ENCODE results near the gene TRAF3IP3. TPM values are rescaled to one million over a fixed set of nuclear protein-coding genes. Genes with fewer than 3 reads are reported as not detected.

Gene TRAF3IP3
- total and polyA plus RNA-seq, 12 donors, result 0.45 to 8.0 (median 0.77) TPM

DNA sequence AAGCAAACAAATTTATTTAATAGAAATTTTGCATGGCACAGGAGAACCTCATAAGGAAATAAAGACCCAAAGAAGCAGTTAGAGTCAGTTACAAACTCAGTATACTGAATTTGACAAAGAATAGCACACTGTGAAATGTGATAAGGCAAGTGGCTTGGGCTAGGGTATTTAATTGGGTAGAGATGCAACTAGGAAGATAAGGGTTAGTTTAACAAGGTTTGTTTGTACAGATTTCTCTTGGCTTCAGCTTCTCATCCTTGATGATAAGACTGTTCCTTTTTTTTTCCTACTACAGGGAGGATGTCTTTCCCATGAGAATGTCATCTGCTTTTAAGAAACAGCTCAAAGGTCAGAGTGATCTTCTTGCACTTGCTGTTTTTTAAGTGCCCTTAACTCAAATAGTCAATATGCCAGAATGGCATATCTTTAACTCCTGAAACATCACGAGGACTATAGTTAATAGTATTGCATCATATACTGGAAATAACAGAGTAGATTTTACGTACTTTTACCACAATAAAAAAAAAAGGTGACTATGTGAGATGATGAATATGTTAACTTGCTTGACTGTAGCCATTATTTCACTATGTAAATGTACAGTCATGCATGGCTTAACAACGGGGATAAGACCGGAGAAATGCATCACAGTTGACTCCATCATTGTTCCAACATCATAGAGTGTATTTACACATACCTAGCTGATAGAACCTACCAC is 9.2 kb upstream of the TRAF3IP3 start:
- ATAC-seq (no peak), DNase-seq (no peak)
- H3K27ac ChIP-seq, result peak overlapping the region in 5 of 10 donors; percentile 3 to 53 (median 27)
- WGBS, 2 donors, result 62 to 64% methylated on average over 4 of the region's 4 CpGs
- H3K4me3 ChIP-seq, result no peak overlapping the region
- H3K36me3 ChIP-seq, result no peaks in the 10 kb centered on the region
- no peaks in the 10 kb centered on the region for H3K9me3 ChIP-seq
- TF ChIP-seq CTCF (IDR thresholded peaks at IDR 0.05), result no peak
- peaks cover 5 to 51% (median 41%) of the 10 kb centered on the region in 9 donors for H3K4me1 ChIP-seq
- no peaks in the 10 kb centered on the region for H3K27me3 ChIP-seq
- intact Hi-C loops (cut with DNase I), result loop anchor here (2.0 to 10.0 kb wide), 15 partner anchors 39 to 172 kb away; no protein-coding TSS in a partner anchor

DNA sequence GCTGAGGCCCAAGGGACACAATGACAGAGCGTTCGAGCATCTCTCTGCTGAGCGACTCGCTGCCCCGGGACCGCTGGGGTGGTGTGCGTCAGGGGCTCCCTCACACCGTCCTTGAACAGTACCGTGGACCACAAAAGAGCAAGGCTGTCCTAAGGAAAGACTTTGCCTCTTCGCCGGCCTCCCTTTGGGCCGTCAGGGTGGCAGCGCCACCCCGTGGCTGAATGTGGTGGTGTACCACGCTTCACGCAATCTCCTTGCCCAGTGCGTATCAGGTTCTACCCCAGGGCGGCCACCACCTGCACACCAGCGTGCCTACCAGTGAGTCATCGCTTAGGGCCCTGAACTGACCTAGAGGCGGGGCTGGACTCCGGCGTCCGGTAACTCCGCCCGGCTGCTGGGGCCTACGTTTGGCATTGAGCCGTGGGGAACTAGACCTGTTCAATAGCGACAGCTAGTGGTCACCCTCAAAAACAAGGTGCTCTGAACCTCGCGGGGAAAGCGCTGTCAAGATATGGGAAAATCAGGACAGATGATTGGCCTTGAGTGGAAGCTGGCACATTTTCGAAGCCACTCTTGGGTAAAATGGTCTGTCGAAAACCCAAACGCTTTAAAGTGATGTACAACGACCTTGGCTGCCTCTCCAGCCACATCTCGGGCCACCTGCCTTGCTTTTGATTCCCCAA is 8.1 kb upstream of the TRAF3IP3 start:
- DNase-seq (peak; percentile 87 to 91), ATAC-seq (peak; percentile 95 to 99 (median 98))
- 12 to 14% methylated on average over 37 of the region's 37 CpGs for WGBS, 2 donors
- Histone ChIP-seq H3K4me3 (peak overlapping the region in 7 of 10 donors; percentile 15 to 44 (median 41)), H3K4me1 (peaks cover under 1 to 49% (median 30%) of the 10 kb centered on the region in 9 donors), H3K9me3 (no peaks in the 10 kb centered on the region), H3K36me3 (no peaks in the 10 kb centered on the region), H3K27ac (peak overlapping the region in 9 of 10 donors; percentile 46 to 69 (median 55)), H3K27me3 (no peaks in the 10 kb centered on the region)
- peak; percentile 77 to 96 (median 92) for TF ChIP-seq CTCF (IDR thresholded peaks at IDR 0.05)
- intact Hi-C loops (cut with DNase I), result loop anchor here (2.0 to 10.0 kb wide), 17 partner anchors 40 to 173 kb away; no protein-coding TSS in a partner anchor

- no peaks in the 10 kb centered on the region for H3K9me3 ChIP-seq
- H3K36me3 ChIP-seq, result no peaks in the 10 kb centered on the region
- peaks cover 0 to 40% (median 21%) of the 10 kb centered on the region in 9 donors for H3K4me1 ChIP-seq
- no peaks in the 10 kb centered on the region for H3K27me3 ChIP-seq
- WGBS, 2 donors, result 69 to 73% methylated on average over 4 of the region's 4 CpGs
- ATAC-seq (no peak), DNase-seq (no peak)
- peak overlapping the region in 1 of 10 donors; percentile 69 for H3K27ac ChIP-seq
- no peak for TF ChIP-seq CTCF (IDR thresholded peaks at IDR 0.05)
- no peak overlapping the region for H3K4me3 ChIP-seq
- intact Hi-C loops (cut with DNase I), result loop anchor here (2.0 to 10.0 kb wide), 16 partner anchors 41 to 174 kb away; no protein-coding TSS in a partner anchor
Observed at GRCh38 chr1:209748620-209749019, 7.2 kb upstream of the TRAF3IP3 start.

DNA sequence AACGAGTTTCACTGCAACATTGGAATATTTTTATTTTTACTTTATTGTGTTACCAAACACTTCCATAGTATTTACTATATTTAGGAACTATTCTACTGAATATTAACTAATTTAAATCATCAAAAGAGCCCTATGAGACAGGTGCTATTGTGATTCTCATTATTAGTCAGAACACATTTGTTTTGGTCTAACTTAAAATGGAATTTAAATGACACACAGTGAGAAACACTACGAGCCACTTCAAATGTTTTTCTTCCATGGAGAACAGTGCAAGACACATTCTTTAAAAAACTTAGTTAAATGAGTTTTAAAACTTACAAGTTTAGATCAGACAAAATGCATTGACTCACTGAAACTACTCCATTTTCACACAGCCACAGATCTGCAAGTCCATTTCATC is 6.6 kb upstream of the TRAF3IP3 start:
- TF ChIP-seq CTCF (IDR thresholded peaks at IDR 0.05), result no peak
- DNase-seq (no peak), ATAC-seq (no peak)
- Histone ChIP-seq H3K9me3 (no peaks in the 10 kb centered on the region), H3K27me3 (no peaks in the 10 kb centered on the region), H3K27ac (no peak overlapping the region), H3K4me3 (no peak overlapping the region), H3K4me1 (peaks cover 0 to 40% (median 20%) of the 10 kb centered on the region in 9 donors), H3K36me3 (no peaks in the 10 kb centered on the region)
- whole genome bisulfite sequencing, 2 donors, result 71 to 76% methylated on average over 2 of the region's 2 CpGs
- intact Hi-C loops (cut with DNase I), result loop anchor here (2.0 to 10.0 kb wide), 16 partner anchors 42 to 174 kb away; no protein-coding TSS in a partner anchor

All from heart right ventricle (tissue), 16 donors.